Suprapubic skin (tissue), 4 donors: ENCODE results near the gene LYRM4. TPM values are rescaled to one million over a fixed set of nuclear protein-coding genes. Genes with fewer than 3 reads are reported as not detected.

Source experiments
- DNase-seq, 2 donors: peaks; one replicate each; pipeline ENCODE4 v3.0.0-alpha.2; 2019; ENCODE audit warnings: low spot score in 2 of 2
- H3K27ac ChIP-seq: fragments of 200-600 bp; sonication (generic); one replicate; pipeline ENCODE4 v1.5.1; 2019
- H3K27me3 ChIP-seq: fragments of 200-600 bp; sonication (generic); one replicate; pipeline ENCODE4 v1.5.1; 2019
- H3K36me3 ChIP-seq: fragments of 200-600 bp; sonication (generic); one replicate; pipeline ENCODE4 v1.5.1; 2019
- H3K4me1 ChIP-seq: fragments of 200-600 bp; sonication (generic); one replicate; pipeline ENCODE4 v1.5.1; 2019
- H3K4me3 ChIP-seq: fragments of 200-600 bp; sonication (generic); one replicate; pipeline ENCODE4 v1.5.1; 2019; ENCODE audit warnings: mild to moderate bottlenecking
- H3K9me3 ChIP-seq: fragments of 200-600 bp; sonication (generic); one replicate; pipeline ENCODE4 v1.5.1; 2019
- CTCF ChIP-seq, 2 donors: fragments of 200-600 bp in 1 of 2; fragments of 450-650 bp in 1 of 2; sonication (generic) in 1 of 2; IDR thresholded peaks; one replicate each; pipeline ENCODE4 v1.5.1; 2016 to 2019; ENCODE audit warnings: antibody characterized with exemption in 2 of 2, mild to moderate bottlenecking in 1 of 2, moderate library complexity in 1 of 2
- EP300 ChIP-seq: sonication (generic); formaldehyde crosslinking; IDR thresholded peaks from one replicate; pipeline ENCODE4 v1.6.1; 2017; ENCODE audit warnings: antibody characterized with exemption
- POLR2A ChIP-seq, 2 donors: fragments of 450-650 bp; IDR thresholded peaks; one replicate each; pipeline ENCODE4 v1.6.1; 2017; ENCODE audit warnings: antibody characterized with exemption in 2 of 2, mild to moderate bottlenecking in 2 of 2, moderate library complexity in 2 of 2
- POLR2AphosphoS5 ChIP-seq, 3 donors: sonication (generic); formaldehyde crosslinking; IDR thresholded peaks; one replicate each; pipeline ENCODE4 v1.6.1; 2017; ENCODE audit warnings: antibody characterized with exemption in 3 of 3
- WGBS: methylation state at CpG from one replicate; pipeline ENCODE4 v1.1.5; 2018; 5-methylcytosine and 5-hydroxymethylcytosine counted together
- total RNA-seq, 4 donors: library from RNA; depleted of rRNA; stranded (reverse); fragments of >200 nt; gene quantifications; one replicate each; pipeline ENCODE4 v1.1.0, GENCODE V29; 2016

The LYRM4 gene
- total RNA-seq, 4 donors from 2014 or later = 16.1 to 37.5 (median 19.6) TPM

- Histone ChIP-seq H3K27me3 (no peaks in the 10 kb centered on the region), H3K9me3 (no peaks in the 10 kb centered on the region), H3K27ac (no peak overlapping the region), H3K4me3 (no peak overlapping the region), H3K4me1 (no peaks in the 10 kb centered on the region), H3K36me3 (no peaks in the 10 kb centered on the region)
- no peak for DNase-seq
- TF ChIP-seq POLR2AphosphoS5 (IDR thresholded peaks at IDR 0.05) (no peak), EP300 (no peak), POLR2A (IDR thresholded peaks at IDR 0.05) (no peak), CTCF (IDR thresholded peaks at IDR 0.05) (no peak)
- 87% methylated on average over 3 of the region's 3 CpGs for WGBS
Observed at GRCh38 chr6:5229356-5229755, 31.4 kb downstream of the LYRM4 start.

GRCh38 chr6:5223309-5223708 lies 37.4 kb downstream of the LYRM4 start:
- no peak overlapping the region for H3K27ac ChIP-seq
- H3K9me3 ChIP-seq = no peaks in the 10 kb centered on the region
- 93% methylated on average over 6 of the region's 6 CpGs for WGBS
- H3K36me3 ChIP-seq = peaks cover 4% of the 10 kb centered on the region
- TF ChIP-seq POLR2A (IDR thresholded peaks at IDR 0.05) = no peak
- TF ChIP-seq EP300 = no peak
- no peak for TF ChIP-seq CTCF (IDR thresholded peaks at IDR 0.05)
- TF ChIP-seq POLR2AphosphoS5 (IDR thresholded peaks at IDR 0.05) = no peak
- H3K4me3 ChIP-seq = no peak overlapping the region
- no peaks in the 10 kb centered on the region for H3K27me3 ChIP-seq
- no peak for DNase-seq
- no peaks in the 10 kb centered on the region for H3K4me1 ChIP-seq

- DNase-seq = no peak
- peaks cover 10% of the 10 kb centered on the region for H3K36me3 ChIP-seq
- no peak for TF ChIP-seq POLR2A (IDR thresholded peaks at IDR 0.05)
- no peak for TF ChIP-seq POLR2AphosphoS5 (IDR thresholded peaks at IDR 0.05)
- no peak for TF ChIP-seq CTCF (IDR thresholded peaks at IDR 0.05)
- no peak for TF ChIP-seq EP300
- no peak overlapping the region for H3K4me3 ChIP-seq
- no peak overlapping the region for H3K27ac ChIP-seq
- WGBS = 100% methylated on average over 1 of the region's 1 CpG
- H3K9me3 ChIP-seq = no peaks in the 10 kb centered on the region
- no peaks in the 10 kb centered on the region for H3K4me1 ChIP-seq
- H3K27me3 ChIP-seq = no peaks in the 10 kb centered on the region
Observed at GRCh38 chr6:5220443-5220842, 40.3 kb downstream of the LYRM4 start.

- no peaks in the 10 kb centered on the region for H3K27me3 ChIP-seq
- H3K4me3 ChIP-seq = no peak overlapping the region
- DNase-seq = no peak
- TF ChIP-seq EP300 = no peak
- no peak for TF ChIP-seq POLR2AphosphoS5 (IDR thresholded peaks at IDR 0.05)
- no peaks in the 10 kb centered on the region for H3K9me3 ChIP-seq
- H3K36me3 ChIP-seq = peaks cover 15% of the 10 kb centered on the region
- H3K4me1 ChIP-seq = no peaks in the 10 kb centered on the region
- 74% methylated on average over 5 of the region's 5 CpGs for WGBS
- no peak overlapping the region for H3K27ac ChIP-seq
Observed at GRCh38 chr6:5219011-5219691, 41.6 kb downstream of the LYRM4 start.

GRCh38 chr6:5217356-5217755 lies 43.4 kb downstream of the LYRM4 start:
- no peak overlapping the region for H3K4me3 ChIP-seq
- no peaks in the 10 kb centered on the region for H3K27me3 ChIP-seq
- H3K36me3 ChIP-seq = peaks cover 11% of the 10 kb centered on the region
- DNase-seq = no peak
- WGBS = 90% methylated on average over 2 of the region's 2 CpGs
- H3K4me1 ChIP-seq = no peaks in the 10 kb centered on the region
- no peak overlapping the region for H3K27ac ChIP-seq
- no peaks in the 10 kb centered on the region for H3K9me3 ChIP-seq
- TF ChIP-seq POLR2A (IDR thresholded peaks at IDR 0.05) (no peak), POLR2AphosphoS5 (IDR thresholded peaks at IDR 0.05) (no peak), EP300 (no peak), CTCF (IDR thresholded peaks at IDR 0.05) (no peak)

GRCh38 chr6:5215799-5216198 lies 45.0 kb downstream of the LYRM4 start:
- Histone ChIP-seq H3K4me3 (no peak overlapping the region), H3K27ac (no peak overlapping the region), H3K9me3 (no peaks in the 10 kb centered on the region), H3K4me1 (no peaks in the 10 kb centered on the region), H3K27me3 (no peaks in the 10 kb centered on the region), H3K36me3 (peaks cover 11% of the 10 kb centered on the region)
- 85% methylated on average over 9 of the region's 9 CpGs for WGBS
- DNase-seq = no peak
- TF ChIP-seq POLR2AphosphoS5 (IDR thresholded peaks at IDR 0.05) = no peak
- no peak for TF ChIP-seq POLR2A (IDR thresholded peaks at IDR 0.05)
- no peak for TF ChIP-seq CTCF (IDR thresholded peaks at IDR 0.05)
- TF ChIP-seq EP300 = no peak
